Esophagus mucosa (tissue), 1 donor: Measurements from ENCODE around the gene COPG2. TPM values are rescaled to one million over a fixed set of nuclear protein-coding genes. Genes with fewer than 3 reads are reported as not detected.

Experiments used
- ATAC-seq: fragments of 200-7000 bp; cut with Tn5 transposase; one replicate; pipeline ENCODE4 v1.9.1; 2020
- total RNA-seq: library from RNA; stranded (reverse); gene quantifications from one replicate; pipeline ENCODE4 v1.2.4, GENCODE V29; 2023
- donor health status: DM: yes; HTN: yes; CAD: no.

Gene COPG2
- total RNA-seq, 1 donor from 2014 or later: 22.1 TPM

DNA sequence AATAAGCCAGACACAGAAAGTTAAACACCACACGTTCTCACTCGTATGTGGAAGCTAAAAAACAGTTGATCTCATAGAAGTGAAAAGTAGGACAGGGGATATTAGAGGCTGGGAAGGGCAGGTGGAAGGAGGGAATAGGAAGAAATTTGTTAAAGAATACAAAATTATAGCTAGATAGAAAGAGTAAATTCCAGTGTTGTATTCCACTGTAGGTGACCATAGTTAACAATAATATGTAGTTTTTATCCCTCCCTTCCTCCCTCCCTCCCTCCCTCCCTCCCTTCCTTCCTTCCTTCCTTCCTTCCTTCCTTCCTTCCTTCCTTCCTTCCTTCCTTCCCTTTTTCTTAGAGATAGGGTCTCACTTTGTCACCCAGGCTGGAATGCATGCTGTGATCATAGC, 196.6 kb downstream of the COPG2 start:
- no peak for ATAC-seq

DNA sequence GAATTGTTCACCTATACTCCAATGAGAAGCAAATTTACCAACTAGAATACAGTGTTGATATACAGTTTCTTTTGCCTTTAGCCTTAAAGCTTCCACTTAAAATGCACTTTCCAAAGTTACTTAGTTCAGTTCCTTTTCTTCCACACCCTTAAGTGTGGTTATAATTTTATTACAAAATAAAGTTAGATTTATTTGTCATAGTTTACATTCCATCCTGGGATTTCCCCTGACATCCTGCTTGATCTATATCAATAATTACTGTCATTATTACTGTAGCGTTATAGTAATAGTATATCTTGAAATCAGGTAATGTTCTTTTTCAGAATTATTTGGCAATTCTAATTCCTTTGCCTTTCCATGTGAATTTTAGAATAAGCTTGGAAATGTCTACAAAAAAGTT, 199.9 kb downstream of the COPG2 start:
- no peak for ATAC-seq

DNA sequence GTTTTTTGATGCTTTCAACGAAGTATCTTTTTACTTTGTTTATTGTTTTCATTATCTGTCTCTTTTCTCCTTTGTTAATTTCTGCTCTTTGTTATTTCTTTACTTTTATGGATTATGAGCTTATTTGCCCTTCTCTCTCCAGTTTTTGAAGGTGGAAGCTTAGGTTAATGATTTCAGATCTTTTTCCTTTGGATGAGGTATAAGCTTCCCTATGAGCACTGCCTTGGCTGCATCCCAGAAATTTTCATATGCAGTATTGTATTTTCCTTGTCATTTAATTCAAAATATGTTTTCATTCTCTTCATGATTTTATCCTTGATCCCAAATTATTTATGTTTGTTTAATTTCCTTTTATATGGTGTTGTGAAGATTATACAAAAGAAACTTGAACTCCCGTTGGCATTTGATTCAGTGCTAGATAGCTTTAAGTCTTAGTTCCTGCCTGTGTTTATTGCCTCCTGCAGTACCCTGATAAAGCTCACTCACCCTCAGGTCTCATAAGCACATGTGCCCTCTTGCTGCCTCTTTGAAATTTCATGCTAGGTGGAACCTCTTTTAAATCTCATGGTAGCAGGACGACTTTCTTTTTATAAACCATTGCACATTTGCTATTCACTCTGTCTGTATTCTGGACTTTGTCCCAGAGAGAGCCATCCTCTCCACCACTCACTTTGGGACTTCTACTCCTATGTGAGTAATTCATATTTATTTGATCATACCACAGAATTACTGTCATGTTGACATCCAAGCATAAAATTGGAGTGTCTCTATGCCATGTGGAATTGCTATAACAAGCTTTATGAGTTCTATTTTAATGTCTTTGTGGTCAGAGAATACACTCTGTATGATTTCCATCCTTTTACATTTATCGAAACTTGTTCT, 204.8 kb downstream of the COPG2 start:
- no peak for ATAC-seq

DNA sequence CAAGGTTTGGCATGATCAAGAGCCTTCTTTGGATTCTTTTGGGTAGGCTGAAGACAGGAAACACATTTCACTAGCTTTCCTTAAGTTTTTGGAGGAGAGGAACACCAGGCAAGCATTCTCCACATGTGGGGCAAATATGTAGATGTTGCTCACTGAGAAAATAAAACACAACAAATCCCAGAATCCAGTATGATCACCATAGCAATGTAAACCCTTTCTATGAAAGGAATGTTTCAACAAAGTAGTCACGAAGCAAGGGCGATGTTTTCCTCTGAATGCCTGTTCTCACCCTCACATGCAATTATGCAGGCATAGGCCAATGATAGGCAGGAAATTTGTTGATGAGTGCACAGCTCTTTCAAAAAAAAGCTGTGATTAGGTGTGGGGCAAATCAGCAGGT, 207.3 kb downstream of the COPG2 start:
- no peak for ATAC-seq

DNA sequence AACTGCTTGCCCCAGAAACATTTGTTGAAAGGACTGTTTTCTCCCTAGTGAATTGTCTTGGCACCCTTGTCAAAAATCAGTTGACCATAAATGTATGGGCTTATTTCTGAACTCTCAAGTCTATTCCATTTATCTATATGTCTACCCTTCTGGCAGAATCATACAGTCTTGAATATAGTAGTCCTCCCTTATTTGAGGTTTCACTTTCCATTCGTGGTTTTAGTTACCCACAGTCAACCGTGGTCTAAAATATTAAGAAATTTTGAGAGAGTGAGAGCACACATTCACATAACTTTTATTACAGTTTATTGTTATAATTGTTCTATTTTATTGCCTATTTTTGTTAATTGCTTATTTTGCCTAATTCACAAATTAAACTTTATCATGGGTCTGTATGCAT, 210.3 kb downstream of the COPG2 start:
- ATAC-seq: no peak

Other genes with a start within 250 kb of the COPG2 start
- gene CEP41, start 227.7 kb downstream of the COPG2 start, total RNA-seq: 4.8 TPM
- 9.5 TPM for gene MEST, start 176.7 kb downstream of the COPG2 start, total RNA-seq
- gene TSGA13, start 17.8 kb upstream of the COPG2 start, total RNA-seq: not detected
- not detected for gene KLF14, start 65.5 kb upstream of the COPG2 start, total RNA-seq